ENCODE measurements around the gene N4BP2L1.

DNA sequence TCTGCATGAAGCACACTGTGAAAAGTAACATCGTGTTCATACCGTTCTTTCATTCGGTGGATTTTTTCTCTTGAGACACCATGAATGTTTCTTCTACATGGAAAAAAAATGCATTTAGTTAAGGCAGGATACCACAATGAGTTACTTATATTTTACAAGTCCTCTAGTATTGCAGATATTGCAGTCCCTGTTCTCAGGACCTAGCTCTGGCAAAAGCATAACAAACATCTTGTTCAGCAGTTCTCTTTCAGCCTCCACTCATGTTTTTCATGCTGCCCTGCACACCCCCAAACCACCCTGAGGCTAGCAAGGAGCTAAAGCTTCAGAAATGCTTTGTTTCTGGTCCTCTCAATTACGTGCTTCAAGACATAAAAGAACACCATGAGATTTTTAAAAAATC, 24.8 kb downstream of the N4BP2L1 start:
- TF ChIP-seq, protein P1, sequence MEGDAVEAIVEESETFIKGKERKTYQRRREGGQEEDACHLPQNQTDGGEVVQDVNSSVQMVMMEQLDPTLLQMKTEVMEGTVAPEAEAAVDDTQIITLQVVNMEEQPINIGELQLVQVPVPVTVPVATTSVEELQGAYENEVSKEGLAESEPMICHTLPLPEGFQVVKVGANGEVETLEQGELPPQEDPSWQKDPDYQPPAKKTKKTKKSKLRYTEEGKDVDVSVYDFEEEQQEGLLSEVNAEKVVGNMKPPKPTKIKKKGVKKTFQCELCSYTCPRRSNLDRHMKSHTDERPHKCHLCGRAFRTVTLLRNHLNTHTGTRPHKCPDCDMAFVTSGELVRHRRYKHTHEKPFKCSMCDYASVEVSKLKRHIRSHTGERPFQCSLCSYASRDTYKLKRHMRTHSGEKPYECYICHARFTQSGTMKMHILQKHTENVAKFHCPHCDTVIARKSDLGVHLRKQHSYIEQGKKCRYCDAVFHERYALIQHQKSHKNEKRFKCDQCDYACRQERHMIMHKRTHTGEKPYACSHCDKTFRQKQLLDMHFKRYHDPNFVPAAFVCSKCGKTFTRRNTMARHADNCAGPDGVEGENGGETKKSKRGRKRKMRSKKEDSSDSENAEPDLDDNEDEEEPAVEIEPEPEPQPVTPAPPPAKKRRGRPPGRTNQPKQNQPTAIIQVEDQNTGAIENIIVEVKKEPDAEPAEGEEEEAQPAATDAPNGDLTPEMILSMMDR (IDR thresholded peaks at IDR 0.05): no peak
- TF ChIP-seq POLR2A (IDR thresholded peaks at IDR 0.05): no peak

Measured in uterus (tissue), 2 donors.